Ascending aorta (tissue), 2 donors: ENCODE results near the gene TMEM63B. TPM values are rescaled to one million over a fixed set of nuclear protein-coding genes. Genes with fewer than 3 reads are reported as not detected.

Experiments
- DNase-seq, 2 donors: peaks; one replicate each; pipeline ENCODE4 v3.0.0-alpha.2; 2019; ENCODE audit warnings: low spot score in 2 of 2
- H3K27ac ChIP-seq, 2 donors: fragments of 200-600 bp; sonication (generic); one replicate each; pipeline ENCODE4 v1.5.1; 2016 to 2017; ENCODE audit warnings: mild to moderate bottlenecking in 1 of 2
- H3K27me3 ChIP-seq: fragments of 200-600 bp; sonication (generic); one replicate; pipeline ENCODE4 v1.5.1; 2017
- H3K36me3 ChIP-seq, 2 donors: fragments of 200-600 bp; sonication (generic); one replicate each; pipeline ENCODE4 v1.5.1; 2016
- H3K4me1 ChIP-seq, 2 donors: fragments of 200-600 bp; sonication (generic); one replicate each; pipeline ENCODE4 v1.5.1; 2016 to 2017; ENCODE audit warnings: mild to moderate bottlenecking in 1 of 2
- H3K4me3 ChIP-seq, 2 donors: fragments of 200-600 bp; sonication (generic); one replicate each; pipeline ENCODE4 v1.5.1; 2016 to 2017; ENCODE audit warnings: mild to moderate bottlenecking in 1 of 2
- H3K9me3 ChIP-seq, 2 donors: fragments of 200-600 bp; sonication (generic); one replicate each; pipeline ENCODE4 v1.5.1; 2016
- CTCF ChIP-seq, 3 experiments: fragments of 200-600 bp in 2 of 3; fragments of 450-650 bp in 1 of 3; sonication (generic) in 2 of 3; IDR thresholded peaks; one replicate each; pipeline ENCODE4 v1.5.1; 2016 to 2019; ENCODE audit warnings: antibody characterized with exemption in 3 of 3, mild to moderate bottlenecking in 1 of 3, moderate library complexity in 1 of 3
- intact Hi-C: fragments of 100-400 bp; cut with DNase I; formaldehyde crosslinking; loops from one replicate; pipeline ENCODE4 v1.15.1; 2023
- total RNA-seq: library from RNA; depleted of rRNA; stranded (reverse); fragments of >200 nt; gene quantifications from one replicate; pipeline ENCODE4 v1.1.0, GENCODE V29; 2016

Gene TMEM63B
- total RNA-seq, 1 donor from 2014 or later: 9.6 TPM

GRCh38 chr6:44162876-44163625 is 35.7 kb downstream of the TMEM63B start:
- H3K4me3 ChIP-seq: no peak overlapping the region
- intact Hi-C loops: no loop called here
- H3K9me3 ChIP-seq: no peaks in the 10 kb centered on the region
- DNase-seq: no peak
- H3K27ac ChIP-seq: no peak overlapping the region
- H3K4me1 ChIP-seq: no peaks in the 10 kb centered on the region
- no peaks in the 10 kb centered on the region for H3K27me3 ChIP-seq
- TF ChIP-seq CTCF (IDR thresholded peaks at IDR 0.05): no peak
- H3K36me3 ChIP-seq: no peaks in the 10 kb centered on the region

GRCh38 chr6:44166116-44166515 is 38.8 kb downstream of the TMEM63B start:
- intact Hi-C loops: no loop called here
- no peak for TF ChIP-seq CTCF (IDR thresholded peaks at IDR 0.05)
- no peaks in the 10 kb centered on the region for H3K4me1 ChIP-seq
- H3K27ac ChIP-seq: no peak overlapping the region
- no peaks in the 10 kb centered on the region for H3K27me3 ChIP-seq
- no peaks in the 10 kb centered on the region for H3K36me3 ChIP-seq
- H3K9me3 ChIP-seq: no peaks in the 10 kb centered on the region
- no peak overlapping the region for H3K4me3 ChIP-seq
- DNase-seq: no peak

- Histone ChIP-seq H3K4me1 (no peaks in the 10 kb centered on the region), H3K27me3 (no peaks in the 10 kb centered on the region), H3K27ac (no peak overlapping the region), H3K36me3 (no peaks in the 10 kb centered on the region), H3K4me3 (no peak overlapping the region), H3K9me3 (no peaks in the 10 kb centered on the region)
- no peak for TF ChIP-seq CTCF (IDR thresholded peaks at IDR 0.05)
- DNase-seq: no peak
- intact Hi-C loops: no loop called here
Observed at GRCh38 chr6:44166591-44167184, 39.3 kb downstream of the TMEM63B start.

GRCh38 chr6:44167567-44167966 is 40.2 kb downstream of the TMEM63B start:
- H3K9me3 ChIP-seq: no peaks in the 10 kb centered on the region
- no peaks in the 10 kb centered on the region for H3K36me3 ChIP-seq
- no peaks in the 10 kb centered on the region for H3K27me3 ChIP-seq
- intact Hi-C loops: no loop called here
- no peak for DNase-seq
- H3K4me3 ChIP-seq: no peak overlapping the region
- no peak for TF ChIP-seq CTCF (IDR thresholded peaks at IDR 0.05)
- no peaks in the 10 kb centered on the region for H3K4me1 ChIP-seq
- H3K27ac ChIP-seq: no peak overlapping the region

- H3K36me3 ChIP-seq: no peaks in the 10 kb centered on the region
- H3K27ac ChIP-seq: no peak overlapping the region
- no peaks in the 10 kb centered on the region for H3K9me3 ChIP-seq
- intact Hi-C loops: loop anchor here (2.0 kb wide), 1 partner anchor 168 kb away; no protein-coding TSS in a partner anchor
- no peak for TF ChIP-seq CTCF (IDR thresholded peaks at IDR 0.05)
- H3K4me1 ChIP-seq: peaks cover 0 to 3% of the 10 kb centered on the region in 2 donors
- no peak overlapping the region for H3K4me3 ChIP-seq
- DNase-seq: no peak
- H3K27me3 ChIP-seq: no peaks in the 10 kb centered on the region
Observed at GRCh38 chr6:44169154-44169553, 41.8 kb downstream of the TMEM63B start.
